Loucy (cell line): Measurements from ENCODE around the gene BIRC7.

Source experiments
- H2AFZ ChIP-seq: fragments of 200-600 bp; sonication (generic); 2 replicates; pipeline ENCODE4 v1.6.0; 2016; ENCODE audit warnings: antibody characterized with exemption, mild to moderate bottlenecking, low read length, moderate library complexity
- H3F3A ChIP-seq: fragments of 200-600 bp; 2 replicates; pipeline ENCODE4 v1.6.0; 2016; ENCODE audit warnings: antibody characterized with exemption, low read depth, mild to moderate bottlenecking
- H3K27me3 ChIP-seq: fragments of 200-600 bp; sonication (generic); 2 replicates; pipeline ENCODE4 v1.6.1; 2014; ENCODE audit warnings: low read length, mild to moderate bottlenecking; ENCODE audit not compliant: insufficient read depth, poor library complexity, severe bottlenecking
- H3K36me3 ChIP-seq: fragments of 200-600 bp; sonication (generic); 2 replicates; pipeline ENCODE4 v1.6.1; 2016; ENCODE audit warnings: low read length; ENCODE audit not compliant: insufficient read depth
- H3K4me1 ChIP-seq: fragments of 200-600 bp; sonication (generic); 2 replicates; pipeline ENCODE4 v1.5.1; 2014; ENCODE audit warnings: low read length, mild to moderate bottlenecking; ENCODE audit not compliant: insufficient read depth, poor library complexity, severe bottlenecking
- H3K4me2 ChIP-seq: fragments of 200-600 bp; sonication (generic); 2 replicates; pipeline ENCODE4 v1.6.0; 2014; ENCODE audit warnings: antibody characterized with exemption, low read length, low read depth, mild to moderate bottlenecking; ENCODE audit not compliant: poor library complexity, severe bottlenecking
- H3K4me3 ChIP-seq: fragments of 200-600 bp; sonication (generic); 2 replicates; pipeline ENCODE4 v1.5.1; 2014; ENCODE audit warnings: low read length, mild to moderate bottlenecking, mixed read lengths; ENCODE audit not compliant: poor library complexity, severe bottlenecking
- H3K79me2 ChIP-seq: fragments of 200-600 bp; sonication (generic); 2 replicates; pipeline ENCODE4 v1.6.1; 2014; ENCODE audit warnings: low read length; ENCODE audit not compliant: insufficient read depth
- H3K9ac ChIP-seq: fragments of 200-600 bp; sonication (generic); 2 replicates; pipeline ENCODE4 v1.6.0; 2014; ENCODE audit warnings: mild to moderate bottlenecking, low read depth, low read length, moderate library complexity; ENCODE audit not compliant: poor library complexity, severe bottlenecking
- H3K9me2 ChIP-seq: fragments of 200-600 bp; sonication (generic); replicated peaks from 2 replicates; pipeline ENCODE4 v1.6.1; 2016; ENCODE audit warnings: low read depth, low read length, mixed read lengths
- H3K9me3 ChIP-seq: fragments of 200-600 bp; sonication (generic); 2 replicates; pipeline ENCODE4 v1.6.1; 2014; ENCODE audit warnings: mild to moderate bottlenecking, antibody characterized with exemption, low read length, low read depth; ENCODE audit not compliant: insufficient read depth
- H4K20me1 ChIP-seq: fragments of 200-600 bp; sonication (generic); 2 replicates; pipeline ENCODE4 v1.6.0; 2014; ENCODE audit warnings: antibody characterized with exemption, low read length, mild to moderate bottlenecking; ENCODE audit not compliant: insufficient read depth, poor library complexity, severe bottlenecking
- CTCF ChIP-seq: fragments of 200-600 bp; sonication (generic); conservative IDR thresholded peaks from 2 replicates; pipeline ENCODE4 v1.5.1; 2014; ENCODE audit warnings: mild to moderate bottlenecking, antibody characterized with exemption, low read length
- EZH2phosphoT487 ChIP-seq: fragments of 200-600 bp; IDR thresholded peaks from 2 replicates; pipeline ENCODE4 v1.6.1; 2018; ENCODE audit warnings: antibody characterized with exemption, mild to moderate bottlenecking, moderate library complexity, borderline replicate concordance

BIRC7 gene

DNA sequence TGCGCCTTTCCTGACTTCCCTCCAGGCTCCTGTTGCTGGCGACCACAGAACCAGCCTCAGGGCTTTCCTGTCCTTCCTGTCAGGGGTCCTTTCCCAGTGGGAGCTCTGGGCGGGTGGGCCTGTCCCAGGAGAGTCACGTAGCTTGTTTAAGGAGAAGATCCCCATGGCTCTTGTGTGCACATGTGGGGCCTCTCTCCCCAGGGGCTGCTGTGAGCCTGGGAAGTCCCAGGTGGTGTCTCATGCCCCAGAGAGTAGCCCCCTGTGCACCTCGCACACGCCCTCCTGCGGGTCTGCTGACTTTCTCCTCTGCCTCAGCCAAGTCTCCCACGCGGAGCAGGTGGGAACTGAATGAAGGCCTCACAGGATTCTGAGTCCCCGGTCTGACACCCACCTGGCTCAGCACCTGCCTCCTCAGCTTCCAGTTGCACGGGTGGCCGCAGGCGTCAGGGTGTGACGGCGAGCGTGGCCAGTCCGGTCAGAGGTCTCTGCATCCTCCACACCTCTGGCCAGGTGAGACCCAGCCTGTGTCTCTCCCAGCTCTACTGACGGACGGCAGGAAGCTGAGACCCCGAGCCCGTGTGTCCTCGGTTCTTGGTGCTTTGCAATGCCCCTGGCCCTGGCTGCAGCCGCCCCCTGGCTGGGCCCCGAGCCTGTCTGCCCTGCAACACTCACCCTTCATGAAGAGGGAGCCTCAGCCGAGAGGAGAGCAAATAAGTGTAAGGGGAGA, 24.2 kb downstream of the BIRC7 start:
- H3K9me2 ChIP-seq = no peaks in the 10 kb centered on the region
- H3K36me3 ChIP-seq = no peaks in the 10 kb centered on the region
- H3F3A ChIP-seq = no peaks in the 10 kb centered on the region
- H3K4me3 ChIP-seq = no peak overlapping the region
- H4K20me1 ChIP-seq = no peaks in the 10 kb centered on the region
- no peak overlapping the region for H3K4me2 ChIP-seq
- peaks cover 4% of the 10 kb centered on the region for H3K4me1 ChIP-seq
- H3K79me2 ChIP-seq = no peaks in the 10 kb centered on the region
- no peak overlapping the region for H3K9ac ChIP-seq
- no peaks in the 10 kb centered on the region for H3K9me3 ChIP-seq
- H3K27me3 ChIP-seq = no peaks in the 10 kb centered on the region
- TF ChIP-seq EZH2phosphoT487 (no peak), CTCF (no peak)
- H2AFZ ChIP-seq = no peak overlapping the region

- H3K4me2 ChIP-seq = no peak overlapping the region
- H3K4me3 ChIP-seq = no peak overlapping the region
- no peaks in the 10 kb centered on the region for H4K20me1 ChIP-seq
- TF ChIP-seq CTCF = no peak
- no peak for TF ChIP-seq EZH2phosphoT487
- H3K9ac ChIP-seq = no peak overlapping the region
- no peaks in the 10 kb centered on the region for H3K79me2 ChIP-seq
- no peak overlapping the region for H2AFZ ChIP-seq
- H3K27me3 ChIP-seq = no peaks in the 10 kb centered on the region
- no peaks in the 10 kb centered on the region for H3F3A ChIP-seq
- H3K9me2 ChIP-seq = no peaks in the 10 kb centered on the region
- H3K9me3 ChIP-seq = no peaks in the 10 kb centered on the region
- H3K36me3 ChIP-seq = no peaks in the 10 kb centered on the region
- H3K4me1 ChIP-seq = peaks cover 4% of the 10 kb centered on the region
Measured at GRCh38 chr20:63260521-63260920, 24.8 kb downstream of the BIRC7 start.

- Histone ChIP-seq H3K9me3 (no peaks in the 10 kb centered on the region), H4K20me1 (no peaks in the 10 kb centered on the region), H3K4me1 (peaks cover 4% of the 10 kb centered on the region), H3K79me2 (no peaks in the 10 kb centered on the region), H3K4me3 (no peak overlapping the region), H2AFZ (no peak overlapping the region), H3F3A (no peaks in the 10 kb centered on the region), H3K27me3 (no peaks in the 10 kb centered on the region), H3K9me2 (no peaks in the 10 kb centered on the region), H3K4me2 (no peak overlapping the region), H3K36me3 (no peaks in the 10 kb centered on the region), H3K9ac (no peak overlapping the region)
- TF ChIP-seq CTCF (no peak), EZH2phosphoT487 (no peak)
Measured at GRCh38 chr20:63261060-63261794, 25.5 kb downstream of the BIRC7 start.
